ENCODE measurements around the gene ZBED4.

The ZBED4 gene

GRCh38 chr22:49858827-49859226, 5.2 kb downstream of the ZBED4 start:
- no peak overlapping the region for H3K27ac ChIP-seq (ENCODE audit: low read depth, low read length, poor library complexity, severe bottlenecking)
- H3K36me3 ChIP-seq (ENCODE audit: insufficient read depth, low read length), result peaks cover 6% of the 10 kb centered on the region; the same call in 1 of the 2 replicates
- no peak overlapping the region for H2AFZ ChIP-seq (ENCODE audit: low read length)
- H3K27me3 ChIP-seq (ENCODE audit: insufficient read depth, low read length), result no peaks in the 10 kb centered on the region
- no peak for TF ChIP-seq EZH2 (IDR thresholded peaks at IDR 0.05; ENCODE audit: borderline replicate concordance, low read length)
- TF ChIP-seq, protein P1, sequence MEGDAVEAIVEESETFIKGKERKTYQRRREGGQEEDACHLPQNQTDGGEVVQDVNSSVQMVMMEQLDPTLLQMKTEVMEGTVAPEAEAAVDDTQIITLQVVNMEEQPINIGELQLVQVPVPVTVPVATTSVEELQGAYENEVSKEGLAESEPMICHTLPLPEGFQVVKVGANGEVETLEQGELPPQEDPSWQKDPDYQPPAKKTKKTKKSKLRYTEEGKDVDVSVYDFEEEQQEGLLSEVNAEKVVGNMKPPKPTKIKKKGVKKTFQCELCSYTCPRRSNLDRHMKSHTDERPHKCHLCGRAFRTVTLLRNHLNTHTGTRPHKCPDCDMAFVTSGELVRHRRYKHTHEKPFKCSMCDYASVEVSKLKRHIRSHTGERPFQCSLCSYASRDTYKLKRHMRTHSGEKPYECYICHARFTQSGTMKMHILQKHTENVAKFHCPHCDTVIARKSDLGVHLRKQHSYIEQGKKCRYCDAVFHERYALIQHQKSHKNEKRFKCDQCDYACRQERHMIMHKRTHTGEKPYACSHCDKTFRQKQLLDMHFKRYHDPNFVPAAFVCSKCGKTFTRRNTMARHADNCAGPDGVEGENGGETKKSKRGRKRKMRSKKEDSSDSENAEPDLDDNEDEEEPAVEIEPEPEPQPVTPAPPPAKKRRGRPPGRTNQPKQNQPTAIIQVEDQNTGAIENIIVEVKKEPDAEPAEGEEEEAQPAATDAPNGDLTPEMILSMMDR (IDR thresholded peaks at IDR 0.05; ENCODE audit: low read length), result no peak
- no peak overlapping the region for H3K9ac ChIP-seq (ENCODE audit: low read length)
- no peaks in the 10 kb centered on the region for H3F3A ChIP-seq (ENCODE audit: insufficient read depth, low read length)
- no peaks in the 10 kb centered on the region for H4K20me1 ChIP-seq (ENCODE audit: insufficient read depth, low read length)
- H3K4me3 ChIP-seq (ENCODE audit: low read depth, low read length, poor library complexity, severe bottlenecking), result no peak overlapping the region
- H3K9me3 ChIP-seq (ENCODE audit: low read length), result no peaks in the 10 kb centered on the region
- no peak overlapping the region for H3K4me2 ChIP-seq (ENCODE audit: low read length)
- peaks cover 18% of the 10 kb centered on the region for H3K4me1 ChIP-seq (ENCODE audit: insufficient read depth, low read length, severe bottlenecking)
- peaks cover 88% of the 10 kb centered on the region for H3K79me2 ChIP-seq (ENCODE audit: insufficient read depth, low read length)
- no peaks in the 10 kb centered on the region for H3K9me2 ChIP-seq (ENCODE audit: low read depth, low read length)

DNA sequence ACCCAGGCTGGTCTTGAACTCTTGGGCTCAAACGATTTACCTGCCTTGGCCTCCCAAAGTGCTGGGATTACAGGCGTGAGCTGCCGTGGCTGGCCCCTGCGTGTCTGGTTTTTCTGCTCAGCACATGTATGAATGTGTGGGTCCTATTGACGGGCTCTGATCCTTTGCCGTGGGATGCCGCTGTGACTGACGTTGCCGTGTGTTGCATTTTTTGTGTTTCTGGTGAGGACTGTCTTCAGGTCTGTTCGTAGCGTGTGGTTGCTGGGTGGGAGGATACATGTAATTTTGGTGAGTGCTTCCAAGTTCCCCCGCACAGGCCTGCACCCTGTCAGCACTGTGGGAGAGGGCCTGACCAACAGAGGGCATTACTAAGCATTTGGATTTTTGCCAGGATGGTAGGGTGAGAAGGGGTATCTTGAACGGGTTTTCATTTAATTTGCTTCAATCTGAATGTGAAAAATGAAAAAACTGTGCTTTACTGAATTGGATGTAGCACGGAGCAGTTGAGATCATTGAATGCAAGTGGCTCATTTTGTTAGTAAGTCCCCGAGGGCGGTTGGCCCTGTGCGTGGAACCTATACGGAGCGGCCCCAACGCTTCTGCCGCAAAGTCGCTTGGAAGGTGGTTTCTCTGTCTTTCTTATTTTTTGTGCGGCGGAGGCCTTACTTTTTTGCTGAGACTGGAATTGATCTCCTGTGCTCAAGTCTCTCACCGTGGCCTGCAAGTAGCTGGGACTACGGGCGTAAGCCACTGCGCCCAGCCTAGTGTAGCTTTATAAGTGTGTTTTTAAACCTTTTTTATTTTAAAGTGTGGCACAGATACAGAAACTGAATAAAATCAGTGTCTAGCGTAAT, 8.2 kb downstream of the ZBED4 start:
- Histone ChIP-seq H3K9me3 (ENCODE audit: low read length) (peaks cover 9% of the 10 kb centered on the region; the same call in 1 of the 2 replicates), H3K4me1 (ENCODE audit: insufficient read depth, low read length, severe bottlenecking) (no peaks in the 10 kb centered on the region), H3K36me3 (ENCODE audit: insufficient read depth, low read length) (peaks cover 23% of the 10 kb centered on the region), H4K20me1 (ENCODE audit: insufficient read depth, low read length) (no peaks in the 10 kb centered on the region), H3K27me3 (ENCODE audit: insufficient read depth, low read length) (no peaks in the 10 kb centered on the region), H3K27ac (ENCODE audit: low read depth, low read length, poor library complexity, severe bottlenecking) (no peak overlapping the region), H3F3A (ENCODE audit: insufficient read depth, low read length) (no peaks in the 10 kb centered on the region), H2AFZ (ENCODE audit: low read length) (no peak overlapping the region), H3K9ac (ENCODE audit: low read length) (no peak overlapping the region), H3K79me2 (ENCODE audit: insufficient read depth, low read length) (peaks cover 93% of the 10 kb centered on the region), H3K4me2 (ENCODE audit: low read length) (no peak overlapping the region), H3K4me3 (ENCODE audit: low read depth, low read length, poor library complexity, severe bottlenecking) (no peak overlapping the region), H3K9me2 (ENCODE audit: low read depth, low read length) (no peaks in the 10 kb centered on the region)
- TF ChIP-seq, protein P1 (IDR thresholded peaks at IDR 0.05; ENCODE audit: low read length), result no peak
- no peak for TF ChIP-seq EZH2 (IDR thresholded peaks at IDR 0.05; ENCODE audit: borderline replicate concordance, low read length)

- H4K20me1 ChIP-seq (ENCODE audit: insufficient read depth, low read length), result no peaks in the 10 kb centered on the region
- no peak overlapping the region for H2AFZ ChIP-seq (ENCODE audit: low read length)
- H3K4me2 ChIP-seq (ENCODE audit: low read length), result no peak overlapping the region
- H3K36me3 ChIP-seq (ENCODE audit: insufficient read depth, low read length), result peaks cover 29% of the 10 kb centered on the region
- H3F3A ChIP-seq (ENCODE audit: insufficient read depth, low read length), result no peaks in the 10 kb centered on the region
- no peaks in the 10 kb centered on the region for H3K9me2 ChIP-seq (ENCODE audit: low read depth, low read length)
- peaks cover 93% of the 10 kb centered on the region for H3K79me2 ChIP-seq (ENCODE audit: insufficient read depth, low read length)
- no peaks in the 10 kb centered on the region for H3K4me1 ChIP-seq (ENCODE audit: insufficient read depth, low read length, severe bottlenecking)
- H3K9ac ChIP-seq (ENCODE audit: low read length), result no peak overlapping the region
- no peak overlapping the region for H3K4me3 ChIP-seq (ENCODE audit: low read depth, low read length, poor library complexity, severe bottlenecking)
- peaks cover 11% of the 10 kb centered on the region; the same call in 1 of the 2 replicates for H3K9me3 ChIP-seq (ENCODE audit: low read length)
- TF ChIP-seq, protein P1 (IDR thresholded peaks at IDR 0.05; ENCODE audit: low read length), result no peak
- no peak for TF ChIP-seq EZH2 (IDR thresholded peaks at IDR 0.05; ENCODE audit: borderline replicate concordance, low read length)
- no peak overlapping the region for H3K27ac ChIP-seq (ENCODE audit: low read depth, low read length, poor library complexity, severe bottlenecking)
- no peaks in the 10 kb centered on the region for H3K27me3 ChIP-seq (ENCODE audit: insufficient read depth, low read length)
Observed at GRCh38 chr22:49862496-49862776, 8.8 kb downstream of the ZBED4 start.

Data from OCI-LY1 (cell line).